ENCODE data around the gene DLX3.

DLX3 gene

GRCh38 chr17:50022463-50023130 lies 27.6 kb upstream of the DLX3 start:
- no peak for DNase-seq

GRCh38 chr17:50021681-50022370 lies 26.8 kb upstream of the DLX3 start:
- DNase-seq, result no peak

- no peak for DNase-seq
Measured at GRCh38 chr17:50020841-50021599, 26.0 kb upstream of the DLX3 start.

GRCh38 chr17:50018909-50019308 lies 23.9 kb upstream of the DLX3 start:
- DNase-seq, result no peak

- no peak for DNase-seq
Measured at GRCh38 chr17:50015146-50015545, 20.1 kb upstream of the DLX3 start.

GRCh38 chr17:50014471-50015088 lies 19.6 kb upstream of the DLX3 start:
- no peak for DNase-seq

- DNase-seq, result no peak
Measured at GRCh38 chr17:50013079-50013478, 18.1 kb upstream of the DLX3 start.

- no peak for DNase-seq
Measured at GRCh38 chr17:50009282-50009681, 14.3 kb upstream of the DLX3 start.

- no peak for DNase-seq
Measured at GRCh38 chr17:50003911-50004310, 8.9 kb upstream of the DLX3 start.

GRCh38 chr17:49998836-49999511 lies 4.0 kb upstream of the DLX3 start:
- DNase-seq, result no peak

- peak; percentile 89 for DNase-seq
Measured at GRCh38 chr17:49997773-49998703, 3.0 kb upstream of the DLX3 start.

- no peak for DNase-seq
Measured at GRCh38 chr17:49997301-49997650, 2.3 kb upstream of the DLX3 start.

GRCh38 chr17:49996495-49997300 lies 1.7 kb upstream of the DLX3 start:
- peak; percentile 77 for DNase-seq

- DNase-seq, result no peak
Measured at GRCh38 chr17:49996121-49996494, 1.1 kb upstream of the DLX3 start.

GRCh38 chr17:49994085-49995054 lies 654 bp downstream of the DLX3 start:
- DNase-seq, result peak; percentile 21

- peak; percentile 53 for DNase-seq
Measured at GRCh38 chr17:49993423-49994060, 1.5 kb downstream of the DLX3 start.

- no peak for DNase-seq
Measured at GRCh38 chr17:49992933-49993422, 2.0 kb downstream of the DLX3 start.

- DNase-seq, result no peak
Measured at GRCh38 chr17:49992191-49992932, 2.7 kb downstream of the DLX3 start.
